A549 (cell line): ENCODE data around the gene COL15A1. TPM values are rescaled to one million over a fixed set of nuclear protein-coding genes. Genes with fewer than 3 reads are reported as not detected.

Source experiments
- ATAC-seq, 2 experiments: fragments of 200-7000 bp in 1 of 2; fragments of >200 bp in 1 of 2; cut with Nextera tagmentation in 1 of 2; cut with Tn5 transposase in 1 of 2; 3 replicates each; pipeline versions ENCODE4 v1.8.0 to v1.9.1; 2018 to 2020; ENCODE audit warnings: mild to moderate bottlenecking in 1 of 2, moderate library complexity in 1 of 2
- CTCF ChIA-PET: fragments of 300-600 bp; sonication (Branson Sonifier 250); formaldehyde crosslinking; extraction: SDS; loops from one replicate; lab custom pipeline; 2021; ENCODE audit warnings: antibody characterized with exemption, inconsistent platforms; lab: Yijun Ruan, JAX
- POLR2A ChIA-PET: fragments of 350-600 bp; formaldehyde crosslinking; extraction: SDS; loops from one replicate; lab custom pipeline; 2021; ENCODE audit warnings: antibody characterized with exemption, inconsistent platforms; lab: Yijun Ruan, JAX
- DNase-seq, 2 experiments: peaks; one replicate each; pipeline versions ENCODE4 v3.0.0 to v3.0.0-alpha.2; 2011 to 2016; ENCODE audit warnings: low read depth in 1 of 2, low spot score in 1 of 2
- FAIRE-seq: peaks from 2 replicates; lab custom pipeline; 2011; peaks lifted over from hg19 to GRCh38; lab: Jason Lieb, UNC
- H3K27ac ChIP-seq, 2 experiments: fragments of >200 bp; sonication (Bioruptor Twin); formaldehyde crosslinking; 3 replicates each; pipeline ENCODE4 v1.5.1; 2016 to 2017
- H3K4me1 ChIP-seq: fragments of >200 bp; sonication (Bioruptor Twin); formaldehyde crosslinking; 3 replicates; pipeline ENCODE4 v1.6.1; 2016
- H3K4me2 ChIP-seq: fragments of >200 bp; sonication (Bioruptor Twin); formaldehyde crosslinking; 3 replicates; pipeline ENCODE4 v1.6.1; 2016
- H3K4me3 ChIP-seq: fragments of >200 bp; sonication (Bioruptor Twin); formaldehyde crosslinking; 3 replicates; pipeline ENCODE4 v1.5.1; 2016
- H3K9me3 ChIP-seq: fragments of >200 bp; sonication (Bioruptor Twin); formaldehyde crosslinking; 3 replicates; pipeline ENCODE4 v1.6.1; 2016
- ATOH8 ChIP-seq: fragments of 250-450 bp; sonication (Bioruptor Pico); IDR thresholded peaks from 2 replicates; pipeline ENCODE4 v1.5.0; 2020; ENCODE audit warnings: low read depth, mild to moderate bottlenecking, moderate library complexity
- CEBPB ChIP-seq, 2 experiments: fragments of >200 bp in 1 of 2; sonication (Bioruptor Twin) in 1 of 2; formaldehyde crosslinking in 1 of 2; IDR thresholded peaks; 2 replicates each; pipeline ENCODE4 v1.6.1; 2012 to 2016
- CHD4 ChIP-seq: fragments of 200-600 bp; sonication (generic); IDR thresholded peaks from 2 replicates; pipeline ENCODE4 v1.6.1; 2016; ENCODE audit warnings: antibody characterized with exemption, mild to moderate bottlenecking, borderline replicate concordance
- EHF ChIP-seq: fragments of 250-450 bp; sonication (Bioruptor Pico); IDR thresholded peaks from 2 replicates; pipeline ENCODE4 v1.5.0; 2020; ENCODE audit warnings: mild to moderate bottlenecking
- ELK1 ChIP-seq: fragments of 150-350 bp; IDR thresholded peaks from 2 replicates; pipeline ENCODE4 v1.6.1; 2014; ENCODE audit warnings: low read depth, mild to moderate bottlenecking, low read length
- FOSB ChIP-seq: fragments of 250-450 bp; sonication (Bioruptor Pico); IDR thresholded peaks from 2 replicates; pipeline ENCODE4 v1.5.0; 2020; ENCODE audit warnings: mild to moderate bottlenecking, moderate library complexity
- HES2 ChIP-seq: fragments of >200 bp; sonication (Bioruptor Twin); formaldehyde crosslinking; IDR thresholded peaks from 2 replicates; pipeline ENCODE4 v1.6.1; 2016
- HOXA7 ChIP-seq: fragments of 250-450 bp; sonication (Bioruptor Pico); IDR thresholded peaks from 2 replicates; pipeline ENCODE4 v1.5.0; 2020; ENCODE audit warnings: mild to moderate bottlenecking, moderate library complexity
- HOXB5 ChIP-seq: fragments of 250-450 bp; sonication (Bioruptor Pico); IDR thresholded peaks from 2 replicates; pipeline ENCODE4 v1.5.0; 2020; ENCODE audit warnings: mild to moderate bottlenecking, moderate library complexity
- JUN ChIP-seq, 2 experiments: fragments of >200 bp; sonication (Bioruptor Twin); formaldehyde crosslinking; IDR thresholded peaks; 2 replicates in 1 of 2; 3 replicates in 1 of 2; pipeline ENCODE4 v1.6.1; 2016 to 2017
- JUNB ChIP-seq: fragments of >200 bp; sonication (Bioruptor Twin); formaldehyde crosslinking; IDR thresholded peaks from 2 replicates; pipeline ENCODE4 v1.6.1; 2016
- NFE2L2 ChIP-seq: fragments of 150-350 bp; conservative IDR thresholded peaks from 2 replicates; pipeline ENCODE4 v1.6.1; 2014; ENCODE audit warnings: low read length
- NR3C1 ChIP-seq: fragments of >200 bp; sonication (Bioruptor Twin); formaldehyde crosslinking; IDR thresholded peaks from 3 replicates; pipeline ENCODE4 v1.6.1; 2017
- RFX5 ChIP-seq: fragments of 450-650 bp; IDR thresholded peaks from 2 replicates; pipeline ENCODE4 v1.7.1; 2014; ENCODE audit warnings: antibody characterized with exemption, mild to moderate bottlenecking, moderate library complexity
- TFCP2L1 ChIP-seq: fragments of 250-450 bp; sonication (Bioruptor Pico); IDR thresholded peaks from 2 replicates; pipeline ENCODE4 v1.5.0; 2021; ENCODE audit warnings: mild to moderate bottlenecking
- WGBS: methylation state at CpG from one replicate; pipeline ENCODE4 v1.1.6; 2017; ENCODE audit errors: missing lambda C conversion rate; 5-methylcytosine and 5-hydroxymethylcytosine counted together
- polyA plus RNA-seq, 4 experiments: library from polyadenylated mRNA; depleted of rRNA in 3 of 4; stranded (reverse); fragments of >200 nt; fragmentation: RNase III in 1 of 4; extraction: RNeasy Plus Mini Kit Qiagen cat#74134 plus additional on column Dnase treatment in 1 of 4; gene quantifications; 2 replicates in 3 of 4; 3 replicates in 1 of 4; pipeline ENCODE4 v1.2.3, GENCODE V29; 2011 to 2017
- TF ChIP-seq, protein P1 (sequence below): fragments of >200 bp; sonication (Bioruptor Twin); formaldehyde crosslinking; IDR thresholded peaks from 3 replicates; pipeline ENCODE4 v1.5.1; 2016

COL15A1 gene
- polyA plus RNA-seq, 2 of the 4 experiments (the other 2 are of a cell fraction): 0.09 to 0.12 TPM

- H3K4me2 ChIP-seq: no peak overlapping the region
- WGBS: 50% methylated on average over 7 of the region's 8 CpGs
- no peak overlapping the region for H3K27ac ChIP-seq
- ChIA-PET CTCF (interaction anchor here (0.9 to 1.6 kb wide), 2 partner anchors 8 to 9 kb away, joined by 3 to 4 read pairs; no protein-coding TSS in a partner anchor), POLR2A (no interaction called here)
- H3K4me1 ChIP-seq: no peaks in the 10 kb centered on the region
- H3K9me3 ChIP-seq: no peaks in the 10 kb centered on the region
- ATAC-seq: no peak
- TF ChIP-seq, protein P1, sequence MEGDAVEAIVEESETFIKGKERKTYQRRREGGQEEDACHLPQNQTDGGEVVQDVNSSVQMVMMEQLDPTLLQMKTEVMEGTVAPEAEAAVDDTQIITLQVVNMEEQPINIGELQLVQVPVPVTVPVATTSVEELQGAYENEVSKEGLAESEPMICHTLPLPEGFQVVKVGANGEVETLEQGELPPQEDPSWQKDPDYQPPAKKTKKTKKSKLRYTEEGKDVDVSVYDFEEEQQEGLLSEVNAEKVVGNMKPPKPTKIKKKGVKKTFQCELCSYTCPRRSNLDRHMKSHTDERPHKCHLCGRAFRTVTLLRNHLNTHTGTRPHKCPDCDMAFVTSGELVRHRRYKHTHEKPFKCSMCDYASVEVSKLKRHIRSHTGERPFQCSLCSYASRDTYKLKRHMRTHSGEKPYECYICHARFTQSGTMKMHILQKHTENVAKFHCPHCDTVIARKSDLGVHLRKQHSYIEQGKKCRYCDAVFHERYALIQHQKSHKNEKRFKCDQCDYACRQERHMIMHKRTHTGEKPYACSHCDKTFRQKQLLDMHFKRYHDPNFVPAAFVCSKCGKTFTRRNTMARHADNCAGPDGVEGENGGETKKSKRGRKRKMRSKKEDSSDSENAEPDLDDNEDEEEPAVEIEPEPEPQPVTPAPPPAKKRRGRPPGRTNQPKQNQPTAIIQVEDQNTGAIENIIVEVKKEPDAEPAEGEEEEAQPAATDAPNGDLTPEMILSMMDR: no peak
- no peak for TF ChIP-seq TFCP2L1
- TF ChIP-seq EHF: no peak
- no peak for TF ChIP-seq NR3C1
- TF ChIP-seq HES2: no peak
- TF ChIP-seq HOXA7: no peak
- TF ChIP-seq FOSB (CRISPR knock-in tag): no peak
- TF ChIP-seq ATOH8 (CRISPR knock-in tag): no peak
- no peak for TF ChIP-seq RFX5
- no peak for FAIRE-seq
- no peak overlapping the region for H3K4me3 ChIP-seq
- no peak for DNase-seq
Measured at GRCh38 chr9:98906273-98907040, 37.2 kb upstream of the COL15A1 start.

- TF ChIP-seq ELK1 (no peak), NFE2L2 (no peak), JUNB (no peak), FOSB (CRISPR knock-in tag) (no peak), ATOH8 (CRISPR knock-in tag) (no peak), CHD4 (no peak), HOXB5 (CRISPR knock-in tag) (no peak), JUN (IDR thresholded peaks at IDR 0.05) (no peak), CEBPB (IDR thresholded peaks at IDR 0.05) (no peak)
- no peaks in the 10 kb centered on the region for H3K4me1 ChIP-seq
- CTCF ChIA-PET: interaction anchor here (0.6 to 1.6 kb wide), 2 partner anchors 8 to 260 kb away, joined by 3 to 4 read pairs; no protein-coding TSS in a partner anchor
- no peak for ATAC-seq
- no peaks in the 10 kb centered on the region for H3K9me3 ChIP-seq
- 85% methylated on average over 4 of the region's 4 CpGs for WGBS
- POLR2A ChIA-PET: no interaction called here
- H3K4me2 ChIP-seq: no peak overlapping the region
- no peak overlapping the region for H3K27ac ChIP-seq
- no peak for DNase-seq
- no peak for FAIRE-seq
- H3K4me3 ChIP-seq: no peak overlapping the region
Measured at GRCh38 chr9:98907055-98907454, 36.7 kb upstream of the COL15A1 start.
